Liver (tissue), 9 donors: ENCODE results near the gene RNASE8. TPM values are rescaled to one million over a fixed set of nuclear protein-coding genes. Genes with fewer than 3 reads are reported as not detected.

Experiments
- DNase-seq: peaks from one replicate; pipeline ENCODE4 v3.0.0-alpha.2; 2017; ENCODE audit warnings: low spot score
- H3K27ac ChIP-seq, 2 donors: one replicate each; pipeline ENCODE4 v1.7.0; 2013; ENCODE audit warnings: inconsistent platforms in 2 of 2, low read length in 2 of 2, control low read depth in 1 of 2, low read depth in 1 of 2, mild to moderate bottlenecking in 1 of 2
- H3K27me3 ChIP-seq, 4 donors: one replicate each; pipeline versions ENCODE4 v1.6.1 to v1.7.0; 2013; ENCODE audit warnings: low read length in 3 of 4, inconsistent platforms in 1 of 4, mild to moderate bottlenecking in 1 of 4, moderate library complexity in 1 of 4; ENCODE audit not compliant: control insufficient read depth in 4 of 4, insufficient read depth in 4 of 4
- H3K36me3 ChIP-seq, 4 donors: one replicate each; pipeline versions ENCODE4 v1.6.1 to v1.7.0; 2013; ENCODE audit warnings: low read length in 3 of 4, mild to moderate bottlenecking in 3 of 4, low read depth in 1 of 4, moderate library complexity in 1 of 4; ENCODE audit not compliant: control insufficient read depth in 4 of 4, insufficient read depth in 3 of 4
- H3K4me1 ChIP-seq, 4 donors: one replicate each; pipeline versions ENCODE4 v1.6.1 to v1.7.0; 2013; ENCODE audit warnings: low read length in 3 of 4, mild to moderate bottlenecking in 3 of 4, moderate library complexity in 1 of 4; ENCODE audit not compliant: control insufficient read depth in 4 of 4, insufficient read depth in 4 of 4
- H3K4me3 ChIP-seq, 3 donors: one replicate each; pipeline versions ENCODE4 v1.6.1 to v1.7.0; 2013; ENCODE audit warnings: low read length in 3 of 3, control low read depth in 1 of 3, low read depth in 1 of 3, mild to moderate bottlenecking in 1 of 3
- H3K9ac ChIP-seq, 2 donors: one replicate each; pipeline ENCODE4 v1.7.0; 2013; ENCODE audit warnings: low read length in 2 of 2, mild to moderate bottlenecking in 2 of 2, moderate library complexity in 2 of 2, control low read depth in 1 of 2, low read depth in 1 of 2
- H3K9me3 ChIP-seq, 4 donors: one replicate each; pipeline versions ENCODE4 v1.6.1 to v1.7.0; 2013; ENCODE audit warnings: low read length in 3 of 4; ENCODE audit not compliant: control insufficient read depth in 4 of 4
- EGR1 ChIP-seq, 2 donors: IDR thresholded peaks; 2 replicates each; pipeline ENCODE4 v1.6.1; 2016 to 2018; ENCODE audit warnings: antibody characterized with exemption in 2 of 2, low read depth in 2 of 2
- FOXA1 ChIP-seq: IDR thresholded peaks from 2 replicates; pipeline ENCODE4 v1.6.1; 2016; ENCODE audit warnings: antibody characterized with exemption
- FOXA2 ChIP-seq: IDR thresholded peaks from 2 replicates; pipeline ENCODE4 v1.6.1; 2016; ENCODE audit warnings: antibody characterized with exemption
- GABPA ChIP-seq, 2 donors: IDR thresholded peaks in 1 of 2; conservative IDR thresholded peaks in 1 of 2; 2 replicates each; pipeline ENCODE4 v1.6.1; 2016; ENCODE audit warnings: antibody characterized with exemption in 2 of 2, mild to moderate bottlenecking in 1 of 2, moderate library complexity in 1 of 2
- HNF4A ChIP-seq, 2 donors: conservative IDR thresholded peaks; 2 replicates each; pipeline ENCODE4 v1.6.1; 2016; ENCODE audit warnings: antibody characterized with exemption in 2 of 2, mild to moderate bottlenecking in 2 of 2
- HNF4G ChIP-seq: IDR thresholded peaks from 2 replicates; pipeline ENCODE4 v1.6.1; 2016; ENCODE audit warnings: antibody characterized with exemption
- RAD21 ChIP-seq, 2 donors: IDR thresholded peaks; 2 replicates each; pipeline ENCODE4 v1.6.1; 2016; ENCODE audit warnings: antibody characterized with exemption in 2 of 2, mild to moderate bottlenecking in 2 of 2
- RXRA ChIP-seq, 2 donors: IDR thresholded peaks; 2 replicates each; pipeline ENCODE4 v1.6.1; 2017 to 2018; ENCODE audit warnings: antibody characterized with exemption in 2 of 2, mild to moderate bottlenecking in 1 of 2
- SP1 ChIP-seq: IDR thresholded peaks from 2 replicates; pipeline ENCODE4 v1.6.1; 2018; ENCODE audit warnings: antibody characterized with exemption, mild to moderate bottlenecking
- TAF1 ChIP-seq: conservative IDR thresholded peaks from 2 replicates; pipeline ENCODE4 v1.6.1; 2016; ENCODE audit warnings: antibody characterized with exemption, mild to moderate bottlenecking
- YY1 ChIP-seq: IDR thresholded peaks from 2 replicates; pipeline ENCODE4 v1.6.1; 2016; ENCODE audit warnings: antibody characterized with exemption, mild to moderate bottlenecking
- WGBS: extraction: QIAGEN DNeasy Blood & Tissue Kit; methylation state at CpG from one replicate; pipeline ENCODE4 v1.1.7; 2013; 5-methylcytosine and 5-hydroxymethylcytosine counted together
- polyA plus RNA-seq, 2 donors: library from polyadenylated mRNA; stranded (reverse) in 1 of 2; unstranded in 1 of 2; fragments of 200-250 nt in 1 of 2; fragments of >200 nt in 1 of 2; fragmentation: Nextera tagmentation in 1 of 2; extraction: Ambion mirVana in 1 of 2; gene quantifications; one replicate each; pipeline versions ENCODE4 v1.2.1 to v1.2.3, GENCODE V29; 2013 to 2015
- total RNA-seq, 2 donors: library from RNA; depleted of rRNA; stranded (reverse); fragments of >200 nt; gene quantifications; one replicate each; pipeline ENCODE4 v1.2.3, GENCODE V29; 2014
- TF ChIP-seq, protein P1 (sequence below): IDR thresholded peaks from 2 replicates; pipeline ENCODE4 v1.6.1; 2016; ENCODE audit warnings: antibody characterized with exemption
- TF ChIP-seq, protein P2 (sequence below): fragments of 150-350 bp; IDR thresholded peaks from 2 replicates; pipeline ENCODE4 v1.5.1; 2017; ENCODE audit warnings: improper control_type of control experiment, low read depth, low read length; ENCODE audit not compliant: missing input control
- TF ChIP-seq, protein P3 (sequence below): IDR thresholded peaks from 2 replicates; pipeline ENCODE4 v1.6.1; 2016; ENCODE audit warnings: antibody characterized with exemption, mild to moderate bottlenecking
- TF ChIP-seq, protein P4 (sequence below): IDR thresholded peaks from 2 replicates; pipeline ENCODE4 v1.6.1; 2016; ENCODE audit warnings: antibody characterized with exemption
- TF ChIP-seq, protein P5 (sequence below): IDR thresholded peaks from 2 replicates; pipeline ENCODE4 v1.6.1; 2016; ENCODE audit warnings: antibody characterized with exemption
- donor health status: healthy.
- donor health status: healthy.
- donor health status: healthy.
- donor health status: healthy.
- donor health status: healthy.

The RNASE8 gene
- total and polyA plus RNA-seq, 4 donors: not detected

DNA sequence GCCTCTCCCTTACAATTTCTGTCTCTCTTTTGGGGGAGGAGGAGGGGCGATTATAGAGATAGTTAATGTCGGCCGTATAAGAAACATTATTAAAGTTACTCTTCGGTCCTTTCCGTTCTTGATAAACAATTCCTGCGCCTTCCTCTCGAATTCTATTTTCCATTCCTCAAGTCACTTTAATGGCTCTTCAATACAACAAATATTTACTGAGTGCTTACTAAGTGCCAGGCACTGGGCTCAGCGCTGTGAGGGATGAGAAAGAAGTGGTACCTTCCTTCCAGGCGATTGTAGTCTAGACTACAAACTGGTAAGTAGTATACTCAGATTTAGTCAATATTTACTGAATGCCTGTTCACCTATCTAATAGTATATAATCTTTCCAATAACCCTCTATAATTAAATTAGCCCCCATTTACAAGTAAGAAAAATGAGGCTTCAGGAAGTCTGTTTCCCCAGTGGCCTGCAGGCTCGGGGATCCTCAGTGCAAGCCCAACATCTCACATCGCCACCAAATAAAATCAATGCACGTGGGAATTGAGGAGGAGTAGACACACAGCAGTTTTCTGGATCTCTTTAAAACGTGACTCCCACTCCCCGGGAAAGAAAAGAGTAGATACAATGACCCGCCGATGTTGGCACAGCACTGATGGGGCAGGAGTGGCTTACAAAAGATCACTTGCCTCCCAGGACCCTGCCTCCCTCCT is 41.4 kb downstream of the RNASE8 start:
- 12% methylated on average over 16 of the region's 16 CpGs for WGBS
- Histone ChIP-seq H3K27me3 (no peaks in the 10 kb centered on the region), H3K36me3 (no peaks in the 10 kb centered on the region), H3K9ac (peak overlapping the region in 1 of 2 donors; percentile 64), H3K27ac (peak overlapping the region; percentile 44 to 71), H3K4me3 (peak overlapping the region; percentile 55 to 80 (median 71)), H3K4me1 (peaks cover 2 to 21% (median 16%) of the 10 kb centered on the region in 4 donors), H3K9me3 (no peaks in the 10 kb centered on the region)
- TF ChIP-seq, protein P1, sequence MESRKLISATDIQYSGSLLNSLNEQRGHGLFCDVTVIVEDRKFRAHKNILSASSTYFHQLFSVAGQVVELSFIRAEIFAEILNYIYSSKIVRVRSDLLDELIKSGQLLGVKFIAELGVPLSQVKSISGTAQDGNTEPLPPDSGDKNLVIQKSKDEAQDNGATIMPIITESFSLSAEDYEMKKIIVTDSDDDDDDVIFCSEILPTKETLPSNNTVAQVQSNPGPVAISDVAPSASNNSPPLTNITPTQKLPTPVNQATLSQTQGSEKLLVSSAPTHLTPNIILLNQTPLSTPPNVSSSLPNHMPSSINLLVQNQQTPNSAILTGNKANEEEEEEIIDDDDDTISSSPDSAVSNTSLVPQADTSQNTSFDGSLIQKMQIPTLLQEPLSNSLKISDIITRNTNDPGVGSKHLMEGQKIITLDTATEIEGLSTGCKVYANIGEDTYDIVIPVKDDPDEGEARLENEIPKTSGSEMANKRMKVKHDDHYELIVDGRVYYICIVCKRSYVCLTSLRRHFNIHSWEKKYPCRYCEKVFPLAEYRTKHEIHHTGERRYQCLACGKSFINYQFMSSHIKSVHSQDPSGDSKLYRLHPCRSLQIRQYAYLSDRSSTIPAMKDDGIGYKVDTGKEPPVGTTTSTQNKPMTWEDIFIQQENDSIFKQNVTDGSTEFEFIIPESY: no peak
- TF ChIP-seq RAD21 (IDR thresholded peaks at IDR 0.05) (no peak), GABPA (IDR thresholded peaks at IDR 0.05 in 1 of 2, conservative IDR thresholded peaks at IDR 0.05 in 1 of 2) (no peak), RXRA (IDR thresholded peaks at IDR 0.05) (no peak), HNF4A (conservative IDR thresholded peaks at IDR 0.05) (no peak), FOXA2 (no peak), EGR1 (IDR thresholded peaks at IDR 0.05; ENCODE audit: low read depth in 2 of 2) (no peak), HNF4G (no peak), TAF1 (no peak)
- TF ChIP-seq, protein P2, sequence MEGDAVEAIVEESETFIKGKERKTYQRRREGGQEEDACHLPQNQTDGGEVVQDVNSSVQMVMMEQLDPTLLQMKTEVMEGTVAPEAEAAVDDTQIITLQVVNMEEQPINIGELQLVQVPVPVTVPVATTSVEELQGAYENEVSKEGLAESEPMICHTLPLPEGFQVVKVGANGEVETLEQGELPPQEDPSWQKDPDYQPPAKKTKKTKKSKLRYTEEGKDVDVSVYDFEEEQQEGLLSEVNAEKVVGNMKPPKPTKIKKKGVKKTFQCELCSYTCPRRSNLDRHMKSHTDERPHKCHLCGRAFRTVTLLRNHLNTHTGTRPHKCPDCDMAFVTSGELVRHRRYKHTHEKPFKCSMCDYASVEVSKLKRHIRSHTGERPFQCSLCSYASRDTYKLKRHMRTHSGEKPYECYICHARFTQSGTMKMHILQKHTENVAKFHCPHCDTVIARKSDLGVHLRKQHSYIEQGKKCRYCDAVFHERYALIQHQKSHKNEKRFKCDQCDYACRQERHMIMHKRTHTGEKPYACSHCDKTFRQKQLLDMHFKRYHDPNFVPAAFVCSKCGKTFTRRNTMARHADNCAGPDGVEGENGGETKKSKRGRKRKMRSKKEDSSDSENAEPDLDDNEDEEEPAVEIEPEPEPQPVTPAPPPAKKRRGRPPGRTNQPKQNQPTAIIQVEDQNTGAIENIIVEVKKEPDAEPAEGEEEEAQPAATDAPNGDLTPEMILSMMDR: no peak
- TF ChIP-seq, protein P3, sequence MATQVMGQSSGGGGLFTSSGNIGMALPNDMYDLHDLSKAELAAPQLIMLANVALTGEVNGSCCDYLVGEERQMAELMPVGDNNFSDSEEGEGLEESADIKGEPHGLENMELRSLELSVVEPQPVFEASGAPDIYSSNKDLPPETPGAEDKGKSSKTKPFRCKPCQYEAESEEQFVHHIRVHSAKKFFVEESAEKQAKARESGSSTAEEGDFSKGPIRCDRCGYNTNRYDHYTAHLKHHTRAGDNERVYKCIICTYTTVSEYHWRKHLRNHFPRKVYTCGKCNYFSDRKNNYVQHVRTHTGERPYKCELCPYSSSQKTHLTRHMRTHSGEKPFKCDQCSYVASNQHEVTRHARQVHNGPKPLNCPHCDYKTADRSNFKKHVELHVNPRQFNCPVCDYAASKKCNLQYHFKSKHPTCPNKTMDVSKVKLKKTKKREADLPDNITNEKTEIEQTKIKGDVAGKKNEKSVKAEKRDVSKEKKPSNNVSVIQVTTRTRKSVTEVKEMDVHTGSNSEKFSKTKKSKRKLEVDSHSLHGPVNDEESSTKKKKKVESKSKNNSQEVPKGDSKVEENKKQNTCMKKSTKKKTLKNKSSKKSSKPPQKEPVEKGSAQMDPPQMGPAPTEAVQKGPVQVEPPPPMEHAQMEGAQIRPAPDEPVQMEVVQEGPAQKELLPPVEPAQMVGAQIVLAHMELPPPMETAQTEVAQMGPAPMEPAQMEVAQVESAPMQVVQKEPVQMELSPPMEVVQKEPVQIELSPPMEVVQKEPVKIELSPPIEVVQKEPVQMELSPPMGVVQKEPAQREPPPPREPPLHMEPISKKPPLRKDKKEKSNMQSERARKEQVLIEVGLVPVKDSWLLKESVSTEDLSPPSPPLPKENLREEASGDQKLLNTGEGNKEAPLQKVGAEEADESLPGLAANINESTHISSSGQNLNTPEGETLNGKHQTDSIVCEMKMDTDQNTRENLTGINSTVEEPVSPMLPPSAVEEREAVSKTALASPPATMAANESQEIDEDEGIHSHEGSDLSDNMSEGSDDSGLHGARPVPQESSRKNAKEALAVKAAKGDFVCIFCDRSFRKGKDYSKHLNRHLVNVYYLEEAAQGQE: no peak
- DNase-seq: no peak

DNA sequence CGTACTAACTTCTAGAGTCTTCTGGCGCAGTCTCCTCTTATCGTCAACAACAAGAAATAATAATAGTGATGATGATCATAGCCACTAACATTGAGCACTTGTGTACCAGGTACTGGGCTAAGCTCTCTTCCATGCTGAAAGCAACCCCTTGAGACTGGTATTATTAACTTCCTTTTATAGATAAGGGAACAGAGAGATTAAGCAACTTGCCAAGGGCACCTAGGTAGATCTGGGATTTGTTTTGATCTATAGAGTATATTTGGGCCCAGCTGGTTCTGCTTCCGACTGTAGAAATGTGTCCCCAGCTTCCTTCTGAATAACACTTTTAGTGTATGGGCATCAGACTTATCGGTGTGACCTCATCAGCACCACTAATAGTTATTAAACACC is 42.0 kb downstream of the RNASE8 start:
- TF ChIP-seq EGR1 (IDR thresholded peaks at IDR 0.05; ENCODE audit: low read depth in 2 of 2) (no peak), YY1 (no peak), GABPA (IDR thresholded peaks at IDR 0.05 in 1 of 2, conservative IDR thresholded peaks at IDR 0.05 in 1 of 2) (no peak), SP1 (no peak), HNF4A (conservative IDR thresholded peaks at IDR 0.05) (no peak), FOXA1 (no peak), RXRA (IDR thresholded peaks at IDR 0.05) (no peak)
- TF ChIP-seq, protein P2: no peak
- TF ChIP-seq, protein P1: no peak
- TF ChIP-seq, protein P4, sequence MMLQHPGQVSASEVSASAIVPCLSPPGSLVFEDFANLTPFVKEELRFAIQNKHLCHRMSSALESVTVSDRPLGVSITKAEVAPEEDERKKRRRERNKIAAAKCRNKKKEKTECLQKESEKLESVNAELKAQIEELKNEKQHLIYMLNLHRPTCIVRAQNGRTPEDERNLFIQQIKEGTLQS: no peak
- TF ChIP-seq, protein P5, sequence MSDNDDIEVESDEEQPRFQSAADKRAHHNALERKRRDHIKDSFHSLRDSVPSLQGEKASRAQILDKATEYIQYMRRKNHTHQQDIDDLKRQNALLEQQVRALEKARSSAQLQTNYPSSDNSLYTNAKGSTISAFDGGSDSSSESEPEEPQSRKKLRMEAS: no peak
- H3K27me3 ChIP-seq: no peaks in the 10 kb centered on the region
- H3K4me3 ChIP-seq: no peak overlapping the region
- H3K9me3 ChIP-seq: no peaks in the 10 kb centered on the region
- H3K9ac ChIP-seq: no peak overlapping the region
- WGBS: 84% methylated on average over 5 of the region's 5 CpGs
- H3K4me1 ChIP-seq: peaks cover 2 to 27% (median 19%) of the 10 kb centered on the region in 4 donors
- H3K27ac ChIP-seq: no peak overlapping the region
- H3K36me3 ChIP-seq: no peaks in the 10 kb centered on the region
- DNase-seq: no peak
